IPS-18c (cell line): ENCODE results near the gene KCNQ5.
"Not testable (repeated sequence)": the region's sequence is repeated elsewhere in the genome, so short reads cannot be mapped to it uniquely, and the experiment has no call there.

Experiments
- H3K4me3 ChIP-seq: 2 replicates; pipeline ENCODE4 v1.7.0; 2013; ENCODE audit warnings: low read depth, mild to moderate bottlenecking, low read length, moderate library complexity; ENCODE audit not compliant: insufficient read depth
- H3K9me3 ChIP-seq: one replicate; pipeline ENCODE4 v1.6.1; 2013; ENCODE audit warnings: mild to moderate bottlenecking, low read length, moderate library complexity; ENCODE audit not compliant: control insufficient read depth, insufficient read depth

KCNQ5 gene

DNA sequence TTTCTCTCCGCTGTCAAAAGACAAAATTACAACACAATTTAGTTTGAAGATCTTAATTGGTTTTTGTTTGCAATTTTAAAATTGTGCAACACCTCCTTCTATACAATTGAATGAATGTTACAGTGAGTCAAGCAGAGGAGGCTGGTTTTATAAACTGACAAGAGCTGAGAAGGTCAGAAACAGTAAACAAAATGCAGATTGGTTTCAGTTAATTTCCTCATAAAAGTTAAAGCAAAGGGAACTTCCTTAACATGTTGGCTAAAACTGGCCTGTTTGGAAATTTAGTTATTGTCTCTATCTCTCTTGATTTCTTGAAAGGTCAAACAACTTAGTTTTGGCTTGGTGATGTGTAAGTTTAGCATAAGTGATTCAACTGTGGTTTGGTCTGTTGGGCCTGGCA lies 581.2 kb downstream of the KCNQ5 start:
- Histone ChIP-seq H3K9me3 (peaks cover 2% of the 10 kb centered on the region), H3K4me3 (no peak overlapping the region)

GRCh38 chr6:73204252-73204651 lies 582.4 kb downstream of the KCNQ5 start:
- H3K9me3 ChIP-seq, result peaks cover 4% of the 10 kb centered on the region
- H3K4me3 ChIP-seq, result no peak overlapping the region

DNA sequence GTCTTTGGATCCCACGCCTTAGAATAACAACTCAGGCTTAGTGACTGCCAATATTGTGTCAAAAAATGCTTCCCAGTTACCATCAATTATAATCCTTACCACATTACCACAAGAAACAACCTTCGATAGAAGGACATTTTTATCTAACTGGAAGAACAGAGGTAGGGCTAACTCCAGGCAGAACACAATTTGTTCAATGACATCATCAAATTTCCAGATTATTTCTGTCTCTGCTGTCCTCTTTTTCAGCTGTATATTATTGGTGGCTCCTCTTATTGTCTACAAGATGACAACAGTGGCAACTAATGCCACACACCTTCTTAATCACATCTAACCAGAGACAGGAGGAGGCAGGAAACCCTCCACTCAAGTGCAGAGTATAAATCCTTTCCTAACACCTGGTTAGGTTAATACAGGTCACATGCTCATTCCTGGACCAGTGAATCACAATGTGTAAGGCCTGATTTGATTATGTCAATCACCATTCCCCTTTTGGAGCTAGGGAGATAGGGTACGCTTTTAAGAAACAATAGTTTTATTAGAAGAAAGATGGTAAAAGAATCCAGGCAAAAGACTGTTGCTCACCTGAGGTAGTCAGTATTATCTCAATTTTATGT lies 585.5 kb downstream of the KCNQ5 start:
- Histone ChIP-seq H3K9me3 (peaks cover 2% of the 10 kb centered on the region), H3K4me3 (no peak overlapping the region)

GRCh38 chr6:73209117-73209516 lies 587.3 kb downstream of the KCNQ5 start:
- peaks cover 2% of the 10 kb centered on the region for H3K9me3 ChIP-seq
- no peak overlapping the region for H3K4me3 ChIP-seq

DNA sequence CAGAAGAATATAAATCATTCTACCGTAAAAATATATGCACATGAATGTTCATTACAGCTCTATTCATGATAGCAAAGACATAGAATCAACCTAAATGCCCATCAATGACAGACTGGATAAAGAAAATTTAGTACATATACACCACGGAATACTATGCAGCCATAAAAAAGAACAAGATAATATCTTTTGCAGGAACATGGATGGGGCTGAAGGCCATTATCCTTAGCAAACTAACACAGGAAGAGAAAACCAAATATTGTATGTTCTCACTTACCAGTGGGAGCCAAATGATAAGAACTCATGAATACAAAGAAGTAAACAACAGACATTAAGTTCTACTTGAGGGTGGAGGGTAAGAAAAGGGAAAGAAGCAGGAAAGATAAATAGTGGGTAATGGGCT lies 595.0 kb downstream of the KCNQ5 start:
- no peaks in the 10 kb centered on the region for H3K9me3 ChIP-seq
- no peak overlapping the region for H3K4me3 ChIP-seq

GRCh38 chr6:73225396-73225795 lies 603.5 kb downstream of the KCNQ5 start, which contains the start of gene KHDC1L:
KHDC1L (minus strand) TSS chr6:73225496; CDS start chr6:73225408, 88 bp downstream.
- no peak within 1 kb of the TSS for H3K4me3 ChIP-seq
- peaks cover 2% of the 10 kb centered on the region for H3K9me3 ChIP-seq

GRCh38 chr6:73227606-73228255 lies 605.9 kb downstream of the KCNQ5 start:
- H3K4me3 ChIP-seq, result no peak overlapping the region

DNA sequence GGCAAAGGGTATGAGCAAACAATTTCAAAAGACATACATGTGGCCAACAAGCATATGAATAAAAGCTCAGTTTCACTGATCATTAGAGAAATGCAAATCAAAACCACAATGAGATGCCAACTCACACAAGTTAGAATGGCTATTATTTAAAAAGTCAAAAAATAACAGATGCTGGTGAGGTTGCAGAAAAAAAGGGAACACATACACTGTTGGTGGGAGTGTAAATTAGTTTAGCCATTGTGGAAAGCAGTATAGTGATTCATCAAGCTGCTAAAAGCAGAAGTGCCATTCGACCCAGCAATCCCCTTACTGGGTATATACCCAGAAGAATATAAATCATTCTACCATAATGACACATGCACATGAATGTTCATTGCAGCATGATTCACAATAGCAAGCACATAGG lies 610.1 kb downstream of the KCNQ5 start:
- no peak overlapping the region for H3K4me3 ChIP-seq
- H3K9me3 ChIP-seq, result peaks cover 2% of the 10 kb centered on the region

More at GRCh38 chr6:73227606-73228255, 605.9 kb downstream of the KCNQ5 start:
- H3K9me3 ChIP-seq, result peaks cover 2% of the 10 kb centered on the region

GRCh38 chr6:73233048-73233447 lies 611.2 kb downstream of the KCNQ5 start:
- H3K4me3 ChIP-seq, result no peak overlapping the region

GRCh38 chr6:73233971-73234370 lies 612.1 kb downstream of the KCNQ5 start:
- not testable (repeated sequence) for H3K4me3 ChIP-seq, H3K9me3 ChIP-seq

More at GRCh38 chr6:73233048-73233447, 611.2 kb downstream of the KCNQ5 start:
- peaks cover 2% of the 10 kb centered on the region for H3K9me3 ChIP-seq

DNA sequence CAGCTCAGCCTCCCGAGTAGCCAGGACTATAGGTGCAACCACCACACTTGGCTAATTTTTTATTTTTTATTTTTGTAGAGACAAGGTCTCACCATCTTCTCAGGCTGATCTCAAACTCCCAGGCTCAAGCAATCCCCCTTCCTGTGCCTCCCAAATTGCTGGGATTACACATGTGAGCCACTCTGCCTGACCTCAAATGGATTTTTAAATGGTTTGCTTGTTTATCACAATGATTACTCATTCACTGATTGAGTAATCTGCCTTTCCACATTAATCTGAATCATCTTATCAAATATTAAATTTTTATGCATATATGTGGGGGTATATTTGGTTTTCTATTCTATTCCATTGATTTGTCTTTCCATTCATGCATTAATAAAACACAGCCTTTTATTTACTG lies 612.9 kb downstream of the KCNQ5 start:
- H3K4me3 ChIP-seq, result no peak overlapping the region

DNA sequence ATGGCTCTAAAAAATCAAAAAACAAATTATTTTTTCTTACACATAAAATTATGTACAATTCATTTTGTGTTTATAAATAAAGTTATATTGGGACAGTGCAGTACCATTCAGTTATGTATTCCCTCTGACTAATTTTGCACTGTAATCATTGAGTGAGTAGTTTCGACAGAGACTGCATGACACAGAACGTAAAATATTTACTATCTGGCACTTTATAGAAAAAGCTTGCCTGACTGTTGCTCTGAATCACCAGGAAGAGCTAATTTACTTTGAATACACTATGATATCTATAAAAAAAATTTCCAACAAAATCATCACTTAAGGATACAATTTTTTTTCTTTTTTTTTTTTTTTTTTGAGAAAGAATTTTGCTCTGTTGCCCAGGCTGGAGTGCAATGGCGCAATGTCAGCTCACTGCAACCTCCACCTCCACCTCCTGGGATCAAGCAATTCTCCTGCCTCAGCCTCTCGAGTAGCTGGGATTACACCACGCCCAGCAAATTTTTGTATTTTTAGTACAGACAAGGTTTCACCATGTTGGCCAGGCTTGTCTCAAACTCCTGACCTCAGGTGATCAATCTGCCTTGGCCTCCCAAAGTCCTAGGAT lies 614.4 kb downstream of the KCNQ5 start:
- Histone ChIP-seq H3K4me3 (no peak overlapping the region), H3K9me3 (no peaks in the 10 kb centered on the region)

More for the DNA sequence above, 612.9 kb downstream of the KCNQ5 start:
- H3K9me3 ChIP-seq, result no peaks in the 10 kb centered on the region

GRCh38 chr6:73240730-73241129 lies 618.9 kb downstream of the KCNQ5 start:
- Histone ChIP-seq H3K9me3 (no peaks in the 10 kb centered on the region), H3K4me3 (no peak overlapping the region)

- H3K9me3 ChIP-seq, result no peaks in the 10 kb centered on the region
- no peak overlapping the region for H3K4me3 ChIP-seq
Observed at GRCh38 chr6:73242001-73242400, 620.1 kb downstream of the KCNQ5 start.
